Neuronal stem cell (in vitro differentiated cells): Measurements from ENCODE around the gene GRIK3.

Experiments
- DNase-seq: peaks from one replicate; pipeline ENCODE4 v3.0.0-alpha.2; 2013; ENCODE audit warnings: low spot score
- H2AFZ ChIP-seq: one replicate; pipeline ENCODE4 v1.6.1; 2013; ENCODE audit warnings: mild to moderate bottlenecking, low read length, inconsistent platforms
- H2AK5ac ChIP-seq: 2 replicates; pipeline ENCODE4 v1.6.1; 2013; ENCODE audit warnings: low read depth, mild to moderate bottlenecking, inconsistent platforms, low read length, moderate library complexity, mixed read lengths
- H2BK120ac ChIP-seq: 2 replicates; pipeline ENCODE4 v1.6.1; 2013; ENCODE audit warnings: low read depth, mild to moderate bottlenecking, inconsistent platforms, low read length, moderate library complexity, mixed read lengths
- H2BK12ac ChIP-seq: one replicate; pipeline ENCODE4 v1.6.1; 2013; ENCODE audit warnings: low read length, inconsistent platforms
- H2BK15ac ChIP-seq: 2 replicates; pipeline ENCODE4 v1.6.1; 2013; ENCODE audit warnings: mild to moderate bottlenecking, low read length, inconsistent platforms, mixed read lengths
- H2BK5ac ChIP-seq: one replicate; pipeline ENCODE4 v1.6.1; 2013; ENCODE audit warnings: inconsistent platforms, mild to moderate bottlenecking, low read length, moderate library complexity
- H3K14ac ChIP-seq: one replicate; pipeline ENCODE4 v1.6.1; 2013; ENCODE audit warnings: low read length, inconsistent platforms
- H3K18ac ChIP-seq: 2 replicates; pipeline ENCODE4 v1.6.1; 2013; ENCODE audit warnings: low read length, inconsistent platforms
- H3K23ac ChIP-seq: 2 replicates; pipeline ENCODE4 v1.6.1; 2013; ENCODE audit warnings: low read depth, mild to moderate bottlenecking, mixed read lengths, low read length, inconsistent platforms; ENCODE audit not compliant: poor library complexity
- H3K27ac ChIP-seq: replicated peaks from 3 replicates; pipeline ENCODE4 v1.5.1; 2013; ENCODE audit warnings: low read length, inconsistent platforms
- H3K27me3 ChIP-seq, 3 experiments: 2 replicates each; pipeline ENCODE4 v1.6.1; 2013; ENCODE audit warnings: low read length in 3 of 3, mild to moderate bottlenecking in 2 of 3, inconsistent platforms in 1 of 3, low read depth in 1 of 3, mixed read lengths in 1 of 3, moderate library complexity in 1 of 3; ENCODE audit not compliant: control insufficient read depth in 3 of 3, insufficient read depth in 3 of 3
- H3K36me3 ChIP-seq, 2 donors: replicated peaks in 1 of 2; 2 replicates each; pipeline ENCODE4 v1.6.1; 2013; ENCODE audit warnings: low read length in 2 of 2; ENCODE audit not compliant: control insufficient read depth in 2 of 2, insufficient read depth in 2 of 2
- H3K4ac ChIP-seq: 2 replicates; pipeline ENCODE4 v1.6.1; 2013; ENCODE audit warnings: inconsistent platforms, mild to moderate bottlenecking, low read length, moderate library complexity
- H3K4me1 ChIP-seq, 2 donors: 1 replicate in 1 of 2; 2 replicates in 1 of 2; pipeline ENCODE4 v1.6.1; 2013; ENCODE audit warnings: low read length in 2 of 2, low read depth in 1 of 2; ENCODE audit not compliant: control insufficient read depth in 2 of 2, insufficient read depth in 1 of 2
- H3K4me2 ChIP-seq: one replicate; pipeline ENCODE4 v1.6.1; 2013; ENCODE audit warnings: mild to moderate bottlenecking, low read length, inconsistent platforms; ENCODE audit not compliant: insufficient read depth, poor library complexity, severe bottlenecking
- H3K4me3 ChIP-seq, 2 donors: 2 replicates each; pipeline ENCODE4 v1.5.1; 2013; ENCODE audit warnings: low read length in 2 of 2, mild to moderate bottlenecking in 2 of 2, inconsistent platforms in 1 of 2, moderate library complexity in 1 of 2
- H3K79me1 ChIP-seq: one replicate; pipeline ENCODE4 v1.6.1; 2013; ENCODE audit warnings: low read depth, mild to moderate bottlenecking, inconsistent platforms, low read length, moderate library complexity
- H3K9ac ChIP-seq: one replicate; pipeline ENCODE4 v1.6.1; 2013; ENCODE audit warnings: mild to moderate bottlenecking, low read depth, low read length, inconsistent platforms; ENCODE audit not compliant: poor library complexity
- H3K9me3 ChIP-seq, 2 donors: replicated peaks in 1 of 2; 2 replicates each; pipeline versions ENCODE3 to v1.6.1; 2013; ENCODE audit warnings: low read length in 2 of 2, mild to moderate bottlenecking in 2 of 2, inconsistent platforms in 1 of 2, low read depth in 1 of 2, mixed read lengths in 1 of 2, moderate library complexity in 1 of 2; ENCODE audit not compliant: control insufficient read depth in 2 of 2, insufficient read depth in 1 of 2
- H4K8ac ChIP-seq: one replicate; pipeline ENCODE4 v1.6.1; 2013; ENCODE audit warnings: low read depth, mild to moderate bottlenecking, inconsistent platforms, low read length, moderate library complexity
- H4K91ac ChIP-seq: one replicate; pipeline ENCODE4 v1.6.1; 2013; ENCODE audit warnings: low read length, low read depth, mild to moderate bottlenecking, inconsistent platforms; ENCODE audit not compliant: poor library complexity
- WGBS, 2 donors: extraction: QIAGEN DNeasy Blood & Tissue Kit; methylation state at CpG; one replicate each; pipeline ENCODE4 v1.1.7; 2013; ENCODE audit warnings: missing lambda C conversion rate in 2 of 2, mixed read lengths in 1 of 2; ENCODE audit not compliant: insufficient read length in 2 of 2, insufficient replicate concordance in 1 of 2; ENCODE audit errors: extremely low coverage in 2 of 2; 5-methylcytosine and 5-hydroxymethylcytosine counted together

Gene GRIK3

GRCh38 chr1:36783475-36783874 lies 250.8 kb downstream of the GRIK3 start:
- no CpG with 5 or more reads among the region's 3 CpGs for WGBS, 2 donors
- H3K4me1 ChIP-seq: peaks cover 0 to 2% of the 10 kb centered on the region in 2 donors
- H3K18ac ChIP-seq: no peak overlapping the region
- no peak overlapping the region for H3K4ac ChIP-seq
- H2BK12ac ChIP-seq: no peak overlapping the region
- H3K14ac ChIP-seq: no peak overlapping the region
- no peak overlapping the region for H3K4me3 ChIP-seq
- H3K79me1 ChIP-seq: no peaks in the 10 kb centered on the region
- H4K8ac ChIP-seq: no peak overlapping the region
- no peak for DNase-seq
- H3K4me2 ChIP-seq: no peak overlapping the region
- H2AK5ac ChIP-seq: no peak overlapping the region
- no peak overlapping the region for H3K23ac ChIP-seq
- H2BK120ac ChIP-seq: no peak overlapping the region
- no peaks in the 10 kb centered on the region for H3K36me3 ChIP-seq
- H3K9me3 ChIP-seq: no peaks in the 10 kb centered on the region
- H2BK5ac ChIP-seq: no peak overlapping the region
- no peak overlapping the region for H2AFZ ChIP-seq
- no peak overlapping the region for H3K9ac ChIP-seq
- no peak overlapping the region for H4K91ac ChIP-seq
- no peak overlapping the region for H3K27ac ChIP-seq
- H3K27me3 ChIP-seq: no peaks in the 10 kb centered on the region
- H2BK15ac ChIP-seq: no peak overlapping the region

- Histone ChIP-seq H3K9ac (no peak overlapping the region), H4K8ac (no peak overlapping the region), H3K4me2 (no peak overlapping the region), H2BK15ac (no peak overlapping the region), H3K23ac (no peak overlapping the region), H2BK120ac (no peak overlapping the region), H3K79me1 (no peaks in the 10 kb centered on the region), H3K18ac (no peak overlapping the region), H2AFZ (no peak overlapping the region), H3K4me1 (peaks cover 0 to 2% of the 10 kb centered on the region in 2 donors), H4K91ac (no peak overlapping the region), H3K4me3 (no peak overlapping the region), H3K4ac (no peak overlapping the region), H2AK5ac (no peak overlapping the region), H3K36me3 (no peaks in the 10 kb centered on the region), H2BK5ac (no peak overlapping the region), H3K27me3 (no peaks in the 10 kb centered on the region), H3K27ac (no peak overlapping the region), H2BK12ac (peak overlapping the region; percentile 28), H3K9me3 (no peaks in the 10 kb centered on the region), H3K14ac (no peak overlapping the region)
- no peak for DNase-seq
- WGBS, 2 donors: no CpG with 5 or more reads among the region's 2 CpGs
These were observed 251.5 kb downstream of the GRIK3 start for GRCh38 chr1:36782785-36783184.

DNA sequence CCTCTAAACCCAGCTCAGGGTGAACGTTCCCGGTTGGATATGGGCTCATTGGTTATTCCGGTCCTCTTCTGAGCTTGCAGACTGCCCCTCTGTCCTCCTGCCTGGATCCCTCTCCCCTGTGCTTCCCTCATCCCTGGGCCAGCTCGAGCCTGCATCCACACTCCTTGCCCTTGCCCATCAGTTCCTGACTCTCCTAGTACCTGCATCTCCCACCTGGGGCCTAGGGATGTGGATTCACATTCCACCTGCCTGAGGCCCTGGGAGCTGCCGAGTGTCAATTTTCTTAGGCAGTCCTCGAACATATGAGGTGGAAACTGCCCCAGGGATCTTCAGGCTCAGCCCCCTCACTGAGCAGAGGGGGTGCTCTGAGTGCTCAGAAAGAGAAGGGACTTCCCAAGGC lies 252.2 kb downstream of the GRIK3 start:
- no CpG with 5 or more reads among the region's 6 CpGs for WGBS, 2 donors
- Histone ChIP-seq H3K4me3 (no peak overlapping the region), H2AK5ac (no peak overlapping the region), H3K9me3 (no peaks in the 10 kb centered on the region), H2BK12ac (no peak overlapping the region), H3K4me1 (peaks cover 0 to 2% of the 10 kb centered on the region in 2 donors), H2BK15ac (no peak overlapping the region), H2BK120ac (no peak overlapping the region), H3K4ac (no peak overlapping the region), H2BK5ac (no peak overlapping the region), H3K27me3 (peaks cover 0 to 3% (median 0%) of the 10 kb centered on the region in 3 experiments), H3K27ac (no peak overlapping the region), H3K23ac (no peak overlapping the region), H3K18ac (peak overlapping the region; percentile 58), H3K9ac (peak overlapping the region; percentile 5), H3K4me2 (no peak overlapping the region), H3K36me3 (no peaks in the 10 kb centered on the region), H4K91ac (no peak overlapping the region), H3K14ac (no peak overlapping the region), H2AFZ (no peak overlapping the region), H3K79me1 (no peaks in the 10 kb centered on the region), H4K8ac (no peak overlapping the region)
- DNase-seq: no peak

- Histone ChIP-seq H3K4me1 (peaks cover 0 to 2% of the 10 kb centered on the region in 2 donors), H3K18ac (peak overlapping the region; percentile 33), H3K4me3 (no peak overlapping the region), H3K36me3 (no peaks in the 10 kb centered on the region), H3K14ac (no peak overlapping the region), H3K27ac (no peak overlapping the region), H3K27me3 (peaks cover 0 to 10% (median 0%) of the 10 kb centered on the region in 3 experiments), H2BK12ac (no peak overlapping the region), H2AK5ac (no peak overlapping the region), H3K4me2 (no peak overlapping the region), H3K23ac (no peak overlapping the region), H2AFZ (no peak overlapping the region), H2BK5ac (no peak overlapping the region), H3K4ac (no peak overlapping the region), H3K79me1 (no peaks in the 10 kb centered on the region), H2BK15ac (no peak overlapping the region), H2BK120ac (no peak overlapping the region), H4K8ac (no peak overlapping the region), H3K9ac (no peak overlapping the region), H3K9me3 (no peaks in the 10 kb centered on the region), H4K91ac (no peak overlapping the region)
- WGBS, 2 donors: no CpG with 5 or more reads among the region's 11 CpGs
- DNase-seq: no peak
These were observed 253.2 kb downstream of the GRIK3 start for GRCh38 chr1:36781098-36781497.
